Measurements from ENCODE around the gene PAQR7. TPM values are rescaled to one million over a fixed set of nuclear protein-coding genes. Genes with fewer than 3 reads are reported as not detected.

The PAQR7 gene
- total RNA-seq, 1 donor from 2014 or later, result 7.9 TPM

DNA sequence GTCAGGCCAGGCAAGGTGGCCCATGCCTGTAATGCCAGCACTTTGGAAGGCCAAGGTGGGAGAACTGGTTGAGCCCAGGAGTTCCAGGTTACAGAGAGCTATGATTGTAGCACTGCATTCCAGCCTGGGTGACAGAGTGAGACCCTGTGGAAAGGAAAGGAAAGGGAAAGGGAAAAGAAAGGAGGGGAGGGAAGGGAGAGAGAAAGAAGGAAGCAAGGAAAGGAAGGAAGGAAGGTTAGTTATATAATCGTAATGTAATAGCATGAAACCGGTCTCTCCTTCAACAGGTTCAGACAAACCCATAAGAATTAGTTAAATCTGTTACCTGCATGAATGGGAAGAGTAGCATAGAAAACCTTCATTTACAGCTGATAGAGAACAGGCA is 1.2 kb upstream of the PAQR7 start:
- Mint-ChIP-seq H3K27ac (no peak overlapping the region), H3K9me3 (no peaks in the 10 kb centered on the region), H3K4me1 (ENCODE audit: low read depth) (peaks cover 6% of the 10 kb centered on the region), H3K36me3 (ENCODE audit: low read depth) (no peaks in the 10 kb centered on the region), H3K4me3 (ENCODE audit: low read depth) (no peak overlapping the region), H3K27me3 (ENCODE audit: low read depth) (peaks cover 10% of the 10 kb centered on the region)
- intact Hi-C loops (cut with micrococcal nuclease), result no loop called here
- DNase-seq (ENCODE audit: low spot score), result no peak

DNA sequence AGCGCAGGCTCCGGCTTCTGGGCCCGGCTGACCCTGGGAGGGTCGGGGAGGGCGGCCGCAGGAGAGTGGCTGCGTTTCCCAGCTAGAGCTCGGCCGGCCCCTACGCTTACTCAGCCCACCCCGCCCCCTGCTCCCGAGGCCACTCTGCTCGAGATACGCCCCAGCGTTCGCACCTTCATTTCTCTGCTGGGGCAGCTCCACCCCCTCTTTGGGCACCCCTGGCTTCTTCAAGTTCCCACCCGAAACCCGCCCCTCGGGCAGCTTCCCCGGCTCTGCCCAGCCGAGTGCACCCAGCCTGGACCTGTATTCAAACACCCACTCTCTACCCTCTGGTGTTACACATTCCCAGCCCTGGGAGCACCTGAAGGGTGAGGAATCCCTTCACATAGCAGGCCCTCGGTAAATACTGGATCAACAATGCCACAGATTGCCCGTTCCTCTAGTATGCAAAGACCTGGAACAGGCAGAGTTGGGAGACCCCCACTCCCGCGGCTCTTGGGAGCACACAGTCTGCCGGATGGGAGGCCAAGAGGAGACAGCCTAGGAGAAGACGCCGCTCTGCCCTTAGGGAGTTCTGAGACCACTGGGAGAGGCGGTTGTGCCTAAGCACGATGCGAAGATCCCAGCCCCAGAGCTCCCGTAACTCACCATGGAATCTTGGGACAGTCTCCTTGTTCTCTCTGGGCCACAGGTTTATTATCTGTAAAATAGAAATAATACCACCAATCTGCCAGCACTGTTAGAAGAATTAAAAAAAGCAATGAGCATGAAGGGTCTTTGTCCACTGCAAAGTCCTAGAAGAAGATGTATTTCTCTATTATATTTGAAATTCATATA is 566 bp upstream of the PAQR7 start:
- peak overlapping the region; percentile 68 for H3K4me3 Mint-ChIP-seq (ENCODE audit: low read depth)
- H3K36me3 Mint-ChIP-seq (ENCODE audit: low read depth), result no peaks in the 10 kb centered on the region
- peaks cover 10% of the 10 kb centered on the region for H3K27me3 Mint-ChIP-seq (ENCODE audit: low read depth)
- no peak for DNase-seq (ENCODE audit: low spot score)
- no peaks in the 10 kb centered on the region for H3K9me3 Mint-ChIP-seq
- intact Hi-C loops (cut with micrococcal nuclease), result loop anchor here (2.0 kb wide), 1 partner anchor 55 kb away; no protein-coding TSS in a partner anchor
- peaks cover 6% of the 10 kb centered on the region for H3K4me1 Mint-ChIP-seq (ENCODE audit: low read depth)
- peak overlapping the region; percentile 47 for H3K27ac Mint-ChIP-seq

GRCh38 chr1:25874635-25875153 is 814 bp downstream of the PAQR7 start:
- intact Hi-C loops (cut with micrococcal nuclease), result loop anchor here (2.0 kb wide), 1 partner anchor 54 kb away; no protein-coding TSS in a partner anchor
- Mint-ChIP-seq H3K4me3 (ENCODE audit: low read depth) (peak overlapping the region; percentile 85), H3K27me3 (ENCODE audit: low read depth) (peaks cover 10% of the 10 kb centered on the region), H3K9me3 (no peaks in the 10 kb centered on the region), H3K4me1 (ENCODE audit: low read depth) (peaks cover 6% of the 10 kb centered on the region), H3K36me3 (ENCODE audit: low read depth) (no peaks in the 10 kb centered on the region), H3K27ac (peak overlapping the region; percentile 12)
- no peak for DNase-seq (ENCODE audit: low spot score)

- H3K4me1 Mint-ChIP-seq (ENCODE audit: low read depth), result peaks cover 6% of the 10 kb centered on the region
- no peak overlapping the region for H3K27ac Mint-ChIP-seq
- H3K9me3 Mint-ChIP-seq, result no peaks in the 10 kb centered on the region
- H3K36me3 Mint-ChIP-seq (ENCODE audit: low read depth), result no peaks in the 10 kb centered on the region
- intact Hi-C loops (cut with micrococcal nuclease), result loop anchor here (2.0 kb wide), 1 partner anchor 53 kb away; no protein-coding TSS in a partner anchor
- no peak overlapping the region for H3K4me3 Mint-ChIP-seq (ENCODE audit: low read depth)
- H3K27me3 Mint-ChIP-seq (ENCODE audit: low read depth), result peaks cover 10% of the 10 kb centered on the region
- DNase-seq (ENCODE audit: low spot score), result no peak
Observed at GRCh38 chr1:25874209-25874608, 1.3 kb downstream of the PAQR7 start.

GRCh38 chr1:25873120-25873519 is 2.4 kb downstream of the PAQR7 start:
- intact Hi-C loops (cut with micrococcal nuclease), result no loop called here
- Mint-ChIP-seq H3K36me3 (ENCODE audit: low read depth) (no peaks in the 10 kb centered on the region), H3K9me3 (no peaks in the 10 kb centered on the region), H3K4me1 (ENCODE audit: low read depth) (peaks cover 6% of the 10 kb centered on the region), H3K27me3 (ENCODE audit: low read depth) (peaks cover 10% of the 10 kb centered on the region), H3K4me3 (ENCODE audit: low read depth) (no peak overlapping the region), H3K27ac (no peak overlapping the region)
- no peak for DNase-seq (ENCODE audit: low spot score)

GRCh38 chr1:25872713-25873112 is 2.8 kb downstream of the PAQR7 start:
- Mint-ChIP-seq H3K9me3 (no peaks in the 10 kb centered on the region), H3K27me3 (ENCODE audit: low read depth) (peaks cover 10% of the 10 kb centered on the region), H3K27ac (no peak overlapping the region), H3K36me3 (ENCODE audit: low read depth) (no peaks in the 10 kb centered on the region), H3K4me1 (ENCODE audit: low read depth) (peaks cover 6% of the 10 kb centered on the region), H3K4me3 (ENCODE audit: low read depth) (no peak overlapping the region)
- intact Hi-C loops (cut with micrococcal nuclease), result no loop called here
- DNase-seq (ENCODE audit: low spot score), result no peak

- H3K9me3 Mint-ChIP-seq, result no peaks in the 10 kb centered on the region
- peaks cover 6% of the 10 kb centered on the region for H3K4me1 Mint-ChIP-seq (ENCODE audit: low read depth)
- H3K27ac Mint-ChIP-seq, result no peak overlapping the region
- H3K36me3 Mint-ChIP-seq (ENCODE audit: low read depth), result no peaks in the 10 kb centered on the region
- no peak for DNase-seq (ENCODE audit: low spot score)
- no peak overlapping the region for H3K4me3 Mint-ChIP-seq (ENCODE audit: low read depth)
- H3K27me3 Mint-ChIP-seq (ENCODE audit: low read depth), result peaks cover 8% of the 10 kb centered on the region
- intact Hi-C loops (cut with micrococcal nuclease), result no loop called here
Observed at GRCh38 chr1:25871704-25872494, 3.6 kb downstream of the PAQR7 start.

- Mint-ChIP-seq H3K4me1 (ENCODE audit: low read depth) (peaks cover 6% of the 10 kb centered on the region), H3K9me3 (no peaks in the 10 kb centered on the region), H3K36me3 (ENCODE audit: low read depth) (no peaks in the 10 kb centered on the region), H3K27ac (no peak overlapping the region), H3K4me3 (ENCODE audit: low read depth) (no peak overlapping the region), H3K27me3 (ENCODE audit: low read depth) (peaks cover 3% of the 10 kb centered on the region)
- no peak for DNase-seq (ENCODE audit: low spot score)
- intact Hi-C loops (cut with micrococcal nuclease), result no loop called here
Observed at GRCh38 chr1:25871086-25871703, 4.3 kb downstream of the PAQR7 start.

GRCh38 chr1:25870614-25871013 is 4.9 kb downstream of the PAQR7 start:
- no peaks in the 10 kb centered on the region for H3K27me3 Mint-ChIP-seq (ENCODE audit: low read depth)
- H3K27ac Mint-ChIP-seq, result no peak overlapping the region
- intact Hi-C loops (cut with micrococcal nuclease), result no loop called here
- no peak for DNase-seq (ENCODE audit: low spot score)
- no peaks in the 10 kb centered on the region for H3K9me3 Mint-ChIP-seq
- H3K4me1 Mint-ChIP-seq (ENCODE audit: low read depth), result peaks cover 4% of the 10 kb centered on the region
- no peaks in the 10 kb centered on the region for H3K36me3 Mint-ChIP-seq (ENCODE audit: low read depth)
- H3K4me3 Mint-ChIP-seq (ENCODE audit: low read depth), result no peak overlapping the region

- H3K9me3 Mint-ChIP-seq, result no peaks in the 10 kb centered on the region
- H3K4me3 Mint-ChIP-seq (ENCODE audit: low read depth), result no peak overlapping the region
- no peaks in the 10 kb centered on the region for H3K36me3 Mint-ChIP-seq (ENCODE audit: low read depth)
- intact Hi-C loops (cut with micrococcal nuclease), result no loop called here
- H3K27ac Mint-ChIP-seq, result no peak overlapping the region
- no peaks in the 10 kb centered on the region for H3K27me3 Mint-ChIP-seq (ENCODE audit: low read depth)
- DNase-seq (ENCODE audit: low spot score), result no peak
- H3K4me1 Mint-ChIP-seq (ENCODE audit: low read depth), result peaks cover 4% of the 10 kb centered on the region
Observed at GRCh38 chr1:25869909-25870606, 5.5 kb downstream of the PAQR7 start.

GRCh38 chr1:25867210-25867991 is 8.1 kb downstream of the PAQR7 start:
- H3K4me3 Mint-ChIP-seq (ENCODE audit: low read depth), result no peak overlapping the region

More at GRCh38 chr1:25867210-25867991, 8.1 kb downstream of the PAQR7 start:
- H3K36me3 Mint-ChIP-seq (ENCODE audit: low read depth), result peaks cover 3% of the 10 kb centered on the region
- no peaks in the 10 kb centered on the region for H3K4me1 Mint-ChIP-seq (ENCODE audit: low read depth)
- intact Hi-C loops (cut with micrococcal nuclease), result no loop called here
- no peak overlapping the region for H3K27ac Mint-ChIP-seq
- H3K9me3 Mint-ChIP-seq, result no peaks in the 10 kb centered on the region
- no peaks in the 10 kb centered on the region for H3K27me3 Mint-ChIP-seq (ENCODE audit: low read depth)
- DNase-seq (ENCODE audit: low spot score), result no peak
